GM12878 (cell line): Measurements from ENCODE around the gene GPR34. TPM values are rescaled to one million over a fixed set of nuclear protein-coding genes. Genes with fewer than 3 reads are reported as not detected.

Source experiments
- ATAC-seq: fragments of 200-7000 bp; cut with Tn5 transposase; 3 replicates; pipeline ENCODE4 v1.9.1; 2020; ENCODE audit warnings: mild to moderate bottlenecking, moderate library complexity
- BruUV-seq: library from RNA; stranded (reverse); fragments of 400-500 nt; replicated peaks from 2 replicates; lab custom pipeline; 2021; lab: Mats Ljungman, UMichigan
- CTCF ChIA-PET: fragments of 300-600 bp; sonication (Branson Sonifier 250); formaldehyde crosslinking; extraction: SDS; loops from one replicate; lab custom pipeline; 2021; ENCODE audit warnings: inconsistent platforms; lab: Yijun Ruan, JAX
- POLR2A ChIA-PET: fragments of 350-600 bp; formaldehyde crosslinking; extraction: SDS; loops from one replicate; lab custom pipeline; 2021; ENCODE audit warnings: inconsistent platforms; lab: Charles Lee
- RAD21 ChIA-PET: fragments of 300-600 bp; sonication (Branson Sonifier 250); formaldehyde crosslinking; loops from one replicate; lab custom pipeline; 2023; ENCODE audit warnings: antibody characterized with exemption; ENCODE audit not compliant: unreplicated experiment; lab: Charles Lee
- SMC1A ChIA-PET: fragments of 300-600 bp; sonication (Branson Sonifier 250); formaldehyde crosslinking; loops from one replicate; lab custom pipeline; 2023; ENCODE audit not compliant: unreplicated experiment, uncharacterized antibody; lab: Charles Lee
- DNase-seq: peaks from one replicate; pipeline ENCODE4 v3.0.0-alpha.2; 2011; ENCODE audit warnings: low read depth, low spot score
- FAIRE-seq: peaks from 3 replicates; lab custom pipeline; 2011; peaks lifted over from hg19 to GRCh38; lab: Jason Lieb, UNC
- H2AFZ ChIP-seq: 2 replicates; pipeline ENCODE4 v1.6.0; 2011; ENCODE audit warnings: low read depth, low read length, control low read depth; ENCODE audit not compliant: control insufficient read depth
- H3K27ac ChIP-seq: 2 replicates; pipeline ENCODE4 v1.5.1; 2011; ENCODE audit warnings: control low read depth; ENCODE audit not compliant: control insufficient read depth, insufficient read depth
- H3K27me3 ChIP-seq, 2 experiments: replicated peaks in 1 of 2; 2 replicates each; pipeline versions ENCODE4 v1.6.0 to v1.6.1; 2011; ENCODE audit warnings: low read length in 1 of 2; ENCODE audit not compliant: control insufficient read depth in 2 of 2, insufficient read depth in 2 of 2
- H3K36me3 ChIP-seq, 2 experiments: 2 replicates each; pipeline ENCODE4 v1.5.1; 2011; ENCODE audit warnings: low read length in 1 of 2; ENCODE audit not compliant: control insufficient read depth in 2 of 2, insufficient read depth in 2 of 2
- H3K4me1 ChIP-seq: 2 replicates; pipeline ENCODE4 v1.6.1; 2011; ENCODE audit warnings: mild to moderate bottlenecking, low read length, moderate library complexity, mixed read lengths; ENCODE audit not compliant: control insufficient read depth, insufficient read depth
- H3K4me2 ChIP-seq: 2 replicates; pipeline ENCODE4 v1.6.0; 2011; ENCODE audit warnings: control low read depth; ENCODE audit not compliant: control insufficient read depth, insufficient read depth
- H3K4me3 ChIP-seq: fragments of 200-600 bp; sonication (generic); 2 replicates; pipeline ENCODE4 v1.5.1; 2016
- H3K79me2 ChIP-seq: 2 replicates; pipeline ENCODE4 v1.6.0; 2011; ENCODE audit warnings: low read length; ENCODE audit not compliant: control insufficient read depth, insufficient read depth
- H3K9ac ChIP-seq: 2 replicates; pipeline ENCODE4 v1.8.0; 2011; ENCODE audit warnings: low read length, control low read depth, mixed read lengths; ENCODE audit not compliant: control insufficient read depth, insufficient read depth
- H3K9me3 ChIP-seq: replicated peaks from 3 replicates; pipeline ENCODE4 v1.5.1; 2011; ENCODE audit warnings: mild to moderate bottlenecking, low read length; ENCODE audit not compliant: control insufficient read depth, insufficient read depth
- H4K20me1 ChIP-seq: 2 replicates; pipeline ENCODE4 v1.6.0; 2011; ENCODE audit not compliant: control insufficient read depth, insufficient read depth
- PKNOX1 ChIP-seq: fragments of 450-650 bp; IDR thresholded peaks from 2 replicates; pipeline ENCODE4 v1.6.1; 2016; ENCODE audit warnings: mild to moderate bottlenecking
- WGBS: methylation state at CpG from one replicate; pipeline ENCODE4 v1.1.6; 2016; ENCODE audit warnings: low lambda C conversion rate; ENCODE audit not compliant: insufficient replicate concordance, insufficient coverage; ENCODE audit errors: missing lambda C conversion rate; 5-methylcytosine and 5-hydroxymethylcytosine counted together
- in situ Hi-C: fragments of 300-500 bp; cut with MboI; formaldehyde crosslinking; loops from 9 replicates; pipeline ENCODE4 v1.14.3; 2018; ENCODE audit warnings: mixed read lengths
- intact Hi-C: fragments of 100-400 bp; cut with micrococcal nuclease; formaldehyde crosslinking; loops from one replicate; pipeline ENCODE4 v1.14.2; 2022; ENCODE audit not compliant: unreplicated experiment
- polyA plus RNA-seq, 11 experiments: library from polyadenylated mRNA; depleted of rRNA in 4 of 11; unstranded in 6 of 11; stranded (reverse) in 5 of 11; fragments of >200 nt; fragmentation: Nextera tagmentation in 4 of 11; fragmentation: Illumina TruSeq in 1 of 11; extraction: Ambion mirVana in 4 of 11; extraction: Trizol in 1 of 11; gene quantifications; 1 replicate in 1 of 11; 2 replicates in 10 of 11; pipeline versions ENCODE4 v1.2.1 to v1.2.3, GENCODE V29; 2011 to 2016; ENCODE audit warnings: inconsistent platforms in 2 of 11, missing spikeins in 2 of 11, low read depth in 1 of 11
- total RNA-seq, 4 experiments: library from RNA; depleted of rRNA in 3 of 4; stranded (reverse); fragments of >200 nt in 3 of 4; fragmentation: Illumina TruSeq in 1 of 4; extraction: Trizol in 1 of 4; gene quantifications; 2 replicates each; pipeline versions ENCODE4 v1.2.1 to v1.2.3, GENCODE V29; 2013 to 2021
- TF ChIP-seq, protein P1 (sequence below): fragments of 450-650 bp; IDR thresholded peaks from 2 replicates; pipeline ENCODE4 v1.6.1; 2017; ENCODE audit warnings: mild to moderate bottlenecking, moderate library complexity

Gene GPR34
- total and polyA plus RNA-seq, 10 of the 15 experiments (the other 5 are each of a cell fraction or from before 2014, with no cell fraction given) = 0.12 to 0.84 (median 0.28) TPM; not detected in 1

- Histone ChIP-seq H3K4me1 (peaks cover 10% of the 10 kb centered on the region), H3K9me3 (no peaks in the 10 kb centered on the region), H4K20me1 (no peaks in the 10 kb centered on the region), H3K27me3 (no peaks in the 10 kb centered on the region)
- DNase-seq (no peak), FAIRE-seq (no peak)
- TF ChIP-seq, protein P1, sequence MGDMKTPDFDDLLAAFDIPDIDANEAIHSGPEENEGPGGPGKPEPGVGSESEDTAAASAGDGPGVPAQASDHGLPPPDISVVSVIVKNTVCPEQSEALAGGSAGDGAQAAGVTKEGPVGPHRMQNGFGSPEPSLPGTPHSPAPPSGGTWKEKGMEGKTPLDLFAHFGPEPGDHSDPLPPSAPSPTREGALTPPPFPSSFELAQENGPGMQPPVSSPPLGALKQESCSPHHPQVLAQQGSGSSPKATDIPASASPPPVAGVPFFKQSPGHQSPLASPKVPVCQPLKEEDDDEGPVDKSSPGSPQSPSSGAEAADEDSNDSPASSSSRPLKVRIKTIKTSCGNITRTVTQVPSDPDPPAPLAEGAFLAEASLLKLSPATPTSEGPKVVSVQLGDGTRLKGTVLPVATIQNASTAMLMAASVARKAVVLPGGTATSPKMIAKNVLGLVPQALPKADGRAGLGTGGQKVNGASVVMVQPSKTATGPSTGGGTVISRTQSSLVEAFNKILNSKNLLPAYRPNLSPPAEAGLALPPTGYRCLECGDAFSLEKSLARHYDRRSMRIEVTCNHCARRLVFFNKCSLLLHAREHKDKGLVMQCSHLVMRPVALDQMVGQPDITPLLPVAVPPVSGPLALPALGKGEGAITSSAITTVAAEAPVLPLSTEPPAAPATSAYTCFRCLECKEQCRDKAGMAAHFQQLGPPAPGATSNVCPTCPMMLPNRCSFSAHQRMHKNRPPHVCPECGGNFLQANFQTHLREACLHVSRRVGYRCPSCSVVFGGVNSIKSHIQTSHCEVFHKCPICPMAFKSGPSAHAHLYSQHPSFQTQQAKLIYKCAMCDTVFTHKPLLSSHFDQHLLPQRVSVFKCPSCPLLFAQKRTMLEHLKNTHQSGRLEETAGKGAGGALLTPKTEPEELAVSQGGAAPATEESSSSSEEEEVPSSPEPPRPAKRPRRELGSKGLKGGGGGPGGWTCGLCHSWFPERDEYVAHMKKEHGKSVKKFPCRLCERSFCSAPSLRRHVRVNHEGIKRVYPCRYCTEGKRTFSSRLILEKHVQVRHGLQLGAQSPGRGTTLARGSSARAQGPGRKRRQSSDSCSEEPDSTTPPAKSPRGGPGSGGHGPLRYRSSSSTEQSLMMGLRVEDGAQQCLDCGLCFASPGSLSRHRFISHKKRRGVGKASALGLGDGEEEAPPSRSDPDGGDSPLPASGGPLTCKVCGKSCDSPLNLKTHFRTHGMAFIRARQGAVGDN = no peak
- TF ChIP-seq PKNOX1 = no peak
- TF ChIP-seq, all 136 proteins: peak for 0
- Histone ChIP-seq H3K27ac (no peak overlapping the region), H2AFZ (no peak overlapping the region), H3K79me2 (no peaks in the 10 kb centered on the region), H3K9ac (no peak overlapping the region), H3K36me3 (no peaks in the 10 kb centered on the region), H3K4me2 (no peak overlapping the region), H3K4me3 (no peak overlapping the region)
- CTCF ChIA-PET = interaction anchor here (0.6 to 1.9 kb wide), 3 partner anchors 24 to 1083 kb away, joined by 3 to 4 read pairs (median 3); no protein-coding TSS in a partner anchor
- intact Hi-C loops = loop anchor here (10.0 kb wide), 1 partner anchor 397 kb away; the partner anchor contains the start of gene DDX3X
- 95% methylated on average over 2 of the region's 2 CpGs for WGBS
- BruUV-seq = no TSS peak
- RAD21 ChIA-PET = no interaction called here
- POLR2A ChIA-PET = interaction anchor here (0.6 kb wide), 1 partner anchor 1130 kb away, joined by 3 read pairs; no protein-coding TSS in a partner anchor
- no peak for ATAC-seq
- in situ Hi-C loops = no loop called here
- SMC1A ChIA-PET = interaction anchor here (1.7 kb wide), 2 partner anchors 12 to 25 kb away, joined by 4 to 8 read pairs; no protein-coding TSS in a partner anchor
Measured at GRCh38 chrX:41732260-41732659, 43.5 kb downstream of the GPR34 start.
